GM18907 (cell line): ENCODE results near the gene HES7.
"Not testable (repeated sequence)": the region's sequence is repeated elsewhere in the genome, so short reads cannot be mapped to it uniquely, and the experiment has no call there.

Experiments
- ATAC-seq: cut with Tn5 transposase; IDR thresholded peaks from one replicate; pipeline ENCODE4 v1.9.1; 2021; ENCODE audit warnings: mild to moderate bottlenecking, moderate library complexity; ENCODE audit not compliant: unreplicated experiment

Gene HES7

DNA sequence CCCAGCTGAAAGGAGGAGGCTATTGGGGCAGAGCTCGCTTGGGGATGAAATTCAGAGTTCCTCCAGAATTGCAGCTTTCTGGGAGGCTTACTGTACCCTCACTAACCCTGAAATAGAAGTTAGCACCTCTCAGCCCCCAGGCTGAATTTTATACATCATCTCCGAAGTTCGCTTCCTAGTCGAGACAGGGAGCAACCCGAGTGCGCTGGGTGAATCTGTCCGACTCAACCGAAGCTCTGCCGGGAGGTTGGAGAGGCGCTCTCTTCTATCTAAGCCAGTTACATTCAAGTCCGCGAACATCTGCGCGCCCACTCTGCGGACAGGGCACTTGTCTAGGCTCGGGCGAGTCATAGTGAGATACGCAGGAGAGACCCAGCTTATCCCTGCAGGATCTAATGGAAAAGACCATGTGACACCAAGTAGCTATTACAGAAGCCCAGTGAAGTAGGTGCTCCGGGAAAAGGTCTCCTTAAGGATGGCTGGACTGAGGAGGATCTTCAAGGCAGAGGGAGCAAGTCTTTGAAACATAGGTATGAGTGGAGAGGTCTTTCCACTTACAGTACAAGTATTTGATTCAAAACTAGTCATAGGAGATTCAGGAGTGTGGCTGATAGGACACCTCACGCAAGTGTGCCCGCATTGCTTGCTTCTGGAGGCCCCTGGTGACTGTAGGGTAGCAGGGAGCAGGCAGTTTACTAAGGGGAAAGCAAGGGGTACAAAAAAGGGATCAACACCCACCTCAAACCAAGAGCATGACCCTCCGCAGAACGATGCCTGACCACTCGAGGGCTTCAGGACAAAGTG lies 646 bp upstream of the HES7 start:
- ATAC-seq = no peak

DNA sequence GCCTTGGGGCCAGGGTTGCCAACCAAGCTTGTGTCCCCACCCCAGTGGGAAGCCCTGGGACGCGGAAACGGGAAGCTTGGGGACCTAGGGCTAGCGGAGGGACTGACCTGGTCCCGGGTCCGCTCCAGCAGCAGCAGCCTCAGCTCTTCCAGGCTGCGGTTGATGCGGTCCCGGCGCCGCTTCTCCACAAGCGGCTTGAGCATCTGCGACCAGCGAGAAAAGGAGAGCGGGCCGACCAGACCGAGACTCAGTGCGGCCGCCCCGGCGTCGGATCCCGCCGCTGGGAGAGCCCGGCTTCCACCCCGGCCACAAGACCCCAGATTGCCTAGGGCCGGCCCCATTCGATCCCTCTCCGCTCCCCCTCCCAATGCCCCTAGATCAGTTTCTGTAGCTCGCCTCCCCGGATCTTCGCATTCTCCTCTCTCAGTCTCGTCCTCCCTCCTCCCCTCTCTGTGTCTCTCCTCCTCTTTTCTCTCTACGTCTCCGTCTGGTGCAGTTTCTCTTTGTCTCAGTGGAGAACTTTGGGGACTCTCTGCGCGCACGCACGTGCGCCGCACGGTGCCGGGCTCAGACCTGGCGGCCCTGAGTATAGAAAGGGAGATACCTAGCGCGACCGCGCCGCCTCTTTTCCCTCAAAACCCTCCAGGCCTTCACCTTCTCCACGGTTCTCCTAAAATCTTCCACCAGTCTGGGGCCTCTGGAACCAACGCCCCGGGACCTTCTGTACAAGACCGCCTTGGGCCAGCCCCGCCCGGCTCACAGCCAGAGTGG lies 797 bp downstream of the HES7 start:
- no peak for ATAC-seq

DNA sequence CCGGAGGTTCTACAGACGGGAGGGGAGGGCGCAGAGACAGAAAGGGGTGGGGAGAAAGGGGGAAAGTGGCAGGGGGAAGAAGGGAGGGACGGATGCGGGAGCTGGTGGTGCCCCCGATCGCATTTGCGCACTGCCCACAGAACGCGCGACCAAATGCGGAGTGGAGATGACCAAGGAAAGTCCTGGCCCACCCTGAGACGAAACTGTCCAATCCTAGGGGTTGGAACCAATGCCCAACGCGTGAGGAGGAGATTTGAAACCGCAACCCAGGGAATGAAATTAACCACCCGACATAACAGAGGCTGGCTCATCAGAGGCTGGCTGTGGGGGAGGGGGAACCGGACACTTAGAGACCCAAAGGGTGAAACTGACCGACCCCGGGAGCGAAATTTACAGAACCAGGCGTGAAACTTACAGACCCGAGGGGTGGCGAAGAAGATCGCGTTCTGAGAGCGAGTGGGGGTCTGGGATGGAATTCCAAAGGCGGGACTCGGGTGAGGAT lies 1.4 kb downstream of the HES7 start:
- no peak for ATAC-seq

GRCh38 chr17:8121681-8122421 lies 2.1 kb downstream of the HES7 start:
- ATAC-seq = peak; percentile 23

DNA sequence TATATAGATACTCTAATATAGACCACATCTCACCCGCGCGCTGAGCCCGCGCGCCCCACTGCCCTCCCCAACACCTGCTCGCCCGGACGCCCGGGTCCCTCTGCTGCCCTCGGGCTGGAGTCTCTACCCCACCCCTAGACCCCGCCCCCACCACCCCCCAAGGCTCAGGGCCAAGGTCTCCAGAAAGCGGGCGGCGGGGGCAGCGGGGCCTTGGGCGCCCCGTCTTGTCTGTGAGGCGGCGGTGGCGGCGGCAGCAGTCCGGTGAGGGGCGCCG lies 2.6 kb downstream of the HES7 start:
- no peak for ATAC-seq

- no peak for ATAC-seq
These were observed 3.1 kb downstream of the HES7 start for GRCh38 chr17:8120520-8121406.

DNA sequence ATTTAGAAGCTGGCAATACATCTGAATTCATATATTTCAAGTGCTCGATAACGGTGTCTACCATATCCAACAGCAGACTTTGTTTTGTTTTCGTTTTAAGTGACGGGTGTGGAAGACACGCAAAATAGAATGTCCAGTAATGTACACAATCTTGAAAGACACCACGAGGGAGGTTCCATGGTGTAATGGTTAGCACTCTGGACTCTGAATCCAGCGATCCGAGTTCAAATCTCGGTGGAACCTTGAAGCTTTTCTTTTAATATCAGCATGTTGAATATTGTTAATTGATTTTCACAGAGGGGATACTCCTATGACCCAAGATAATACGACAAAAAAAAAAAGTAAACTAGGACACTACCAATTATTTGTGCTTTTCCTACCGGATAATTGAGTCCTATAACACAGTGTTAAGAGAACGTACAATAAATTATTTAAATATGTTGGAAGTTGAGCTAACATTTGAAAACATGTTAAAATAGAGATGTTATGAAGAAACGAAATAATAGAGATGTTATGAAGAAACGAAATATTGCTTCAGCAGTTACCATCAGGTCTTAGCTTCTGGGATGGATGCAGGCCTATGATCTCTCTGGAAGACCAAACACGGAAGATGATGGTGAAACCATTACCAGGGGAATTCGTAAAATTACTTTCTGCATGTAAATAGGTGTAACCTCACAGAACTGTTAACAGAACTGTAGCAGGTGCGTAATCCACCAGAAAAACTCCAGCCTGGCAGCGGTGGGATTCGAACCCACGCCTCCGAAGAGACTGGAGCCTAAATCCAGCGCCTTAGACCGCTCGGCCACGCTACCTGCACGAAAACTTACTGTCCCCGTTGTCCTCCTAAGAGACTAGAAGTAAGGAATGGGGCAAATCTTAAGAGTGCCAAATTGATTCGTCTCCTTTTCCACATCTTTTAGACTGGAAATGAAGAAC lies 4.1 kb downstream of the HES7 start:
- peak; percentile 37 for ATAC-seq

- ATAC-seq = peak; percentile 44
These were observed 4.9 kb downstream of the HES7 start for GRCh38 chr17:8118769-8119580.

DNA sequence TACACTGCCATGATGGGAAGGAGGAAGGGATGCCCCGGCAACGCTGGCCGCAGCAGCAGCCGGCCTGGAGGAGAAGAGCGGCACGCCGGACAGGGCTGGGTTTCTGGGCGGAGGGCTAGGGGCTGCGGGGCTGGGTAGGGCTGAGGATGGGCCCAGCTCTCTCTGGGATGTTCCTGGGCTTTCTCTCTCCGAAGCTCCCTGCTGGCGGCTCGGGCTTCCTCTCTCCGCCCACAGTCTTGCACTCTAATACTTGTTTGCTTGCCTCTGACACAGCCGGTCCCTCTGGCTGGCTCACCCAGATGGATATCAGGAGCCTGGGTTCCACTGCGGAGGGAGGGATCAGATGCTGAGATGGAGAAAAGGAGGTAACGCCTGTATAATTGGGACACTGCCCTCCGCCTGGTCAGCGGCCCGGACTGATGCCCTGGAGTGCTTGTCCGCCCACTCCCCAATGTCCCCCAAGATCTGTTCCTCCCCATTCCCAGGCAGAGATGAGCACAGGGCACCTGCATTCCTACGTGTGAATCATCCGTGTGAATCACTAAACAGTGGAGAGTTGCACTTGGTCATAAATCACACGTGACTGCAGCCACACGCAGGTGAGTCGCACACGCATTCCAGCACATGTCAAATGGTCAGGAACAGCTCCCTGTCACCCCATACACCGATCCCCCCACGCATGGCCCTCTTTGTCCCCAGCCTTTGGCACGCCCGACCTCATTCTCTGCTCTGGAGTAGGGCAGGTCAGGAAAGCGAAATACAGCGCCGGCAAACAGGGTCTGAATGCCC lies 5.7 kb downstream of the HES7 start, which contains the start of gene ALOXE3:
Gene ALOXE3, minus strand, starts transcription at position 535 of the 789 bp plus-strand sequence. Its CDS starts 524 bp downstream, at position 11.
- no peak for ATAC-seq

- ATAC-seq = no peak
These were observed 6.4 kb downstream of the HES7 start for GRCh38 chr17:8117367-8117979.

- ATAC-seq = no peak
These were observed 7.1 kb downstream of the HES7 start for GRCh38 chr17:8116776-8117175.

DNA sequence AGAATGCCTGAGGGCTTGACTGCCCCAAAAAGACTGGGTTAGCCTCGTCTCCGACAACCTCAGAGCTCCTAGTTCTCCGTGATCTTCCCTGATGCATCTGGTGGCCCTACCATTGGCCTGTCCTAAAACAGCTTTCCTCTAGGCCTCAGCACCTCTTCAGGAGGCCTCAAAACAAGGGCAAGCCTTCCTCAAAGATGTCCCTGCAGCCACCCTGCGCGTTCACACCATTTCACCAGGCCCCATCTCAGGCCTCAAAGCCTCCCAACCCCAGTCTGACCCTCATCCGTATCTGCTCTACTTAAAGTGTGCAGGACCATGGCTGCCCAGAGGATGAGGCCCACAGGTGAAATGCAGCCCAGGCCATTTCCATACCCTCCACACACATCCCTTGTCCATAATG lies 13.0 kb downstream of the HES7 start:
- ATAC-seq = no peak

- no peak for ATAC-seq
These were observed 13.5 kb downstream of the HES7 start for GRCh38 chr17:8110456-8110804.

DNA sequence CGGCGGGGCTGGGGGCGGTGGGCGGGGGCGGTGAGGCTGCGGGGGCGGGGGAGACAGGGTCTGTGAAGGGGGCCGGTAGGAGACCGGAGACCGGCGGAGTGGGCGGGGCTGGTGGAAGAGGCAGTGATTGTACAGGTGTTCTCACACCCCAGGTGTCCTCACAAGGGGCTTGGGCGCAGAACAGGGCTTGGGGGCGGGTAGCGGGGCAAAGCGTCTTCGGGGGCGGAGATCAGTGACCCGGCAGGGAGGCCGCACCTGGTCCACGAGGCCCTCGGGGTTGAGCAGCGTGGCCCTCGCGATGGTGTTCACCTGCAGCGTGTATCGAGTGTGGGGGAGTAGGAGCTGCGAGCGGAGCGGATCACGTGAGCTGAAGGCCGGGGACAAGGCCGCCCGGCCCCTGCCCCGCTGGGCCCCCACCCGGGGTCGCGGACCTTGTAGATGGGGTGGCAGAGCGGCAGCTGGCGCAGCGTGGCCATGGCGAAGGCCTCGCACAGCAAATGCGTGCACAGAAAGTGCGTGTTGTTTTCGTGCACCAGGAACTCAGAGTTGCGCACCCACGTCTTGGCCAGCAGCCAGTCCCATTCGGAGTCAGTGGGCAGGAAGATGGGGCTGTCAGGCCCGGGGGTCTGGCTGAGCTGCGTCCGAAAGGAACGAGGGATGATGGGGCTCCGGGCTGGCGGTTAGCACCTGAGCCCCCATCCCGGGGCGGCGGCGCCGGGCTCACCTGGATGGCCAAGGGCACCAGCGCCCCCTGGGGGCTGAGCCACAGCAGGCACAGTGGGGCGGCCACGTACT lies 14.0 kb downstream of the HES7 start:
- ATAC-seq = no peak

DNA sequence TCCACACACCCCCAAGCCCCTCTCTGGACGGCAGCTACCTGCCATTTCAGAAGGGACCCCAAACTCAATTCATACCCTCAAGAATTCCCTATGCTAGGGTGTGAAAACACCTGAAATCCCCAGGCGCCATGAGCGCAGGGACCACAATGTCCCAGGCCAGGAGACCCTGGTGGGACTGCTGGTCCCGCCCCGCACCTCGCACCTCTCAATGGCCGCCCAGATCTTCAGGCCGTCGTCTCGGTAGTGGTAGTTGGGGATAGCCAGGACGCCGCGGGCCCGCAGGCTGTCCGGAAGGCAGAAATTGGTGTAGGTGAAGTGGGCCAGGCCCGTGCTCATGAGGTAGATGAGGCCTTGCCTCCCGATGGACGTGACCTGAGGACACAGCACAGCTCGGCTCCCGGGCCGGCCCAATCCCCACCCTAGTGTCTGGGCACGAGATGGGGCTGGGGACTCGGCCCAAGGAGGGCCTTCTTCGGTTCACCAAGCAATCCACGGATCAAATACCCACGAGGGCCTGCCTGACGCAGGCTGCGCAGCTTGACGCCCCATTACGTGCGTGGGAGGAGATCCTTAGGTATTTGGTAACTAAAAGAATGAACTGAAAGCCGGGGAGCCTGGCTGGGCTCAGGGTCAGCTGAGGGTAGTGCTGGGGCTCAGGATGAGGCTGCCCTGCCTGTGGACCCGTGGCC lies 14.8 kb downstream of the HES7 start:
- ATAC-seq = no peak

DNA sequence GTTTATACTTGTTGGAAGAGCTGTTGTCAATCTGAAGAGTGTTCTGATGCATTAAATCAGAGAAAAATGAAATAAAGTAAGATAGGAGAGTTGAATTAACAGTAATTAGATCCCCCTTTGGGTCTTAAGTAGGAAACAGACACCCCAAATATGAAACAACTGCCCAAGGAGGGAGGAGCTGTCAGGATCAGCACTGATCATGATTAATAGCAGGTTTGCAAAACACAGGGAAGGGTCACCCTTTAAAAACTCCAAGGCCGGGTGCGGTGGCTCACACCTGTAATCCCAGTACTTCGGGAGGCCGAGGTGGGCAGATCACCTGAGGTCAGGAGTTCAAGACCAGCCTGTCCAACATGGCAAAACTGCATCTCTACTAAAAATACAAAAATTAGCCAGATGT lies 16.9 kb downstream of the HES7 start:
- not testable (repeated sequence) for ATAC-seq
